IMR-90 (cell line): ENCODE results near the gene PATJ.

Experiments
- BHLHE40 ChIP-seq: fragments of 150-350 bp; IDR thresholded peaks from 2 replicates; pipeline ENCODE4 v1.6.1; 2016; ENCODE audit warnings: mild to moderate bottlenecking, low read depth, low read length
- CEBPB ChIP-seq: IDR thresholded peaks from 2 replicates; pipeline ENCODE4 v1.6.1; 2012; ENCODE audit warnings: low read depth, low read length, improper control_type of control experiment
- MAZ ChIP-seq: IDR thresholded peaks from 2 replicates; pipeline ENCODE4 v1.6.1; 2012; ENCODE audit warnings: low read depth, mild to moderate bottlenecking, low read length, improper control_type of control experiment, moderate library complexity, borderline replicate concordance
- NFE2L2 ChIP-seq: fragments of 150-350 bp; IDR thresholded peaks from 2 replicates; pipeline ENCODE4 v1.6.1; 2016; ENCODE audit warnings: low read depth, mild to moderate bottlenecking, low read length
- POLR2A ChIP-seq: IDR thresholded peaks from 2 replicates; pipeline ENCODE4 v1.6.1; 2012; ENCODE audit warnings: mild to moderate bottlenecking, low read depth, low read length
- RAD21 ChIP-seq: IDR thresholded peaks from 2 replicates; pipeline ENCODE4 v1.6.1; 2012; ENCODE audit warnings: low read length, improper control_type of control experiment
- RCOR1 ChIP-seq: IDR thresholded peaks from 2 replicates; pipeline ENCODE4 v1.6.1; 2012; ENCODE audit warnings: mild to moderate bottlenecking, low read length, improper control_type of control experiment; ENCODE audit not compliant: insufficient replicate concordance
- RFX5 ChIP-seq: IDR thresholded peaks from 2 replicates; pipeline ENCODE4 v1.8.0; 2012; ENCODE audit warnings: low read depth, mild to moderate bottlenecking, low read length, moderate library complexity
- SMC3 ChIP-seq: fragments of 150-350 bp; IDR thresholded peaks from 2 replicates; pipeline ENCODE4 v1.6.1; 2016; ENCODE audit warnings: low read depth, mild to moderate bottlenecking, antibody characterized with exemption, low read length, moderate library complexity
- TF ChIP-seq, protein P1 (sequence below): fragments of 150-350 bp; IDR thresholded peaks from 2 replicates; pipeline ENCODE4 v1.6.1; 2016; ENCODE audit warnings: low read depth, mild to moderate bottlenecking, low read length, moderate library complexity, borderline replicate concordance
- TF ChIP-seq, protein P2 (sequence below): conservative IDR thresholded peaks from 2 replicates; pipeline ENCODE4 v1.5.1; 2012; ENCODE audit warnings: mild to moderate bottlenecking, low read depth, low read length, improper control_type of control experiment

DNA sequence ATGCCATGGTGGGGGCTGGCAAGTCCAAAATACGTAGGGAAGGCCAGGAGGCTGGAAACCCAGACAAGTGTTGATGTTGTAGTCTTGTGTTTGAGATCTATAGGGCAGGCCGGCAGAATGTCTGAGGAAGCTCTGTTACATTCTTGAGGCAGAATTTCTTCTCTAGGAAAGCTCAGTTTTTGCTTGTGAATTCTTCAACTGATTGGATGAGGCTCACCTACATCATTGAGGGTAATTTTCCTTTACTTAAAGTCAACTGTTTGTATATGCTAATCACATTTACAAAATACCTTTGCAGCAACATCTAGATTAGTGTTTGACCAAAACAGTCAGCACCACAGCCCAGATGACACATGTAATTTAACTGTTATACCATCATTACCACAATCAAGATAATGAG lies 37.0 kb downstream of the PATJ start:
- TF ChIP-seq, protein P1, sequence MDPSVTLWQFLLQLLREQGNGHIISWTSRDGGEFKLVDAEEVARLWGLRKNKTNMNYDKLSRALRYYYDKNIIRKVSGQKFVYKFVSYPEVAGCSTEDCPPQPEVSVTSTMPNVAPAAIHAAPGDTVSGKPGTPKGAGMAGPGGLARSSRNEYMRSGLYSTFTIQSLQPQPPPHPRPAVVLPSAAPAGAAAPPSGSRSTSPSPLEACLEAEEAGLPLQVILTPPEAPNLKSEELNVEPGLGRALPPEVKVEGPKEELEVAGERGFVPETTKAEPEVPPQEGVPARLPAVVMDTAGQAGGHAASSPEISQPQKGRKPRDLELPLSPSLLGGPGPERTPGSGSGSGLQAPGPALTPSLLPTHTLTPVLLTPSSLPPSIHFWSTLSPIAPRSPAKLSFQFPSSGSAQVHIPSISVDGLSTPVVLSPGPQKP, result no peak
- TF ChIP-seq, protein P2, sequence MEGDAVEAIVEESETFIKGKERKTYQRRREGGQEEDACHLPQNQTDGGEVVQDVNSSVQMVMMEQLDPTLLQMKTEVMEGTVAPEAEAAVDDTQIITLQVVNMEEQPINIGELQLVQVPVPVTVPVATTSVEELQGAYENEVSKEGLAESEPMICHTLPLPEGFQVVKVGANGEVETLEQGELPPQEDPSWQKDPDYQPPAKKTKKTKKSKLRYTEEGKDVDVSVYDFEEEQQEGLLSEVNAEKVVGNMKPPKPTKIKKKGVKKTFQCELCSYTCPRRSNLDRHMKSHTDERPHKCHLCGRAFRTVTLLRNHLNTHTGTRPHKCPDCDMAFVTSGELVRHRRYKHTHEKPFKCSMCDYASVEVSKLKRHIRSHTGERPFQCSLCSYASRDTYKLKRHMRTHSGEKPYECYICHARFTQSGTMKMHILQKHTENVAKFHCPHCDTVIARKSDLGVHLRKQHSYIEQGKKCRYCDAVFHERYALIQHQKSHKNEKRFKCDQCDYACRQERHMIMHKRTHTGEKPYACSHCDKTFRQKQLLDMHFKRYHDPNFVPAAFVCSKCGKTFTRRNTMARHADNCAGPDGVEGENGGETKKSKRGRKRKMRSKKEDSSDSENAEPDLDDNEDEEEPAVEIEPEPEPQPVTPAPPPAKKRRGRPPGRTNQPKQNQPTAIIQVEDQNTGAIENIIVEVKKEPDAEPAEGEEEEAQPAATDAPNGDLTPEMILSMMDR, result no peak
- TF ChIP-seq POLR2A (no peak), RCOR1 (no peak), BHLHE40 (no peak), CEBPB (no peak), MAZ (no peak), RAD21 (no peak), SMC3 (no peak), RFX5 (no peak), NFE2L2 (no peak)
